Panc1 (cell line): ENCODE data around the gene ALX1. TPM values are rescaled to one million over a fixed set of nuclear protein-coding genes. Genes with fewer than 3 reads are reported as not detected.
"Not testable (repeated sequence)": the region's sequence is repeated elsewhere in the genome, so short reads cannot be mapped to it uniquely, and the experiment has no call there.

Source experiments
- ATAC-seq: fragments of 200-7000 bp; cut with Tn5 transposase; 2 replicates; pipeline ENCODE4 v1.9.1; 2020; ENCODE audit warnings: mild to moderate bottlenecking, moderate library complexity
- BruUV-seq: library from RNA; stranded (reverse); fragments of 400-500 nt; replicated peaks from 2 replicates; lab custom pipeline; 2021; lab: Mats Ljungman, UMichigan
- CTCF ChIA-PET: fragments of 300-600 bp; sonication (Branson Sonifier 250); formaldehyde crosslinking; loops from one replicate; lab custom pipeline; 2022; ENCODE audit warnings: antibody characterized with exemption; lab: Charles Lee
- POLR2A ChIA-PET: fragments of 300-600 bp; sonication (Branson Sonifier 250); formaldehyde crosslinking; loops from one replicate; lab custom pipeline; 2022; ENCODE audit warnings: antibody characterized with exemption; lab: Charles Lee
- DNase-seq: peaks from one replicate; pipeline ENCODE4 v3.0.0-alpha.2; 2010; ENCODE audit warnings: low read depth, low spot score
- H3K27ac ChIP-seq: 2 replicates; pipeline ENCODE4 v1.5.1; 2011; ENCODE audit warnings: mild to moderate bottlenecking, low read length, inconsistent platforms
- H3K27me3 ChIP-seq: fragments of 200-500 bp; sonication (Bioruptor generic); 2 replicates; pipeline ENCODE4 v1.6.0; 2014; ENCODE audit warnings: low read length, inconsistent platforms; ENCODE audit not compliant: control insufficient read depth, insufficient read depth
- H3K36me3 ChIP-seq: fragments of 200-500 bp; sonication (Bioruptor generic); 2 replicates; pipeline ENCODE4 v1.5.1; 2014; ENCODE audit warnings: inconsistent platforms, mild to moderate bottlenecking, low read length, moderate library complexity; ENCODE audit not compliant: control insufficient read depth, insufficient read depth
- H3K4me1 ChIP-seq: 2 replicates; pipeline ENCODE4 v1.5.1; 2011; ENCODE audit warnings: inconsistent platforms, mild to moderate bottlenecking, low read length, moderate library complexity; ENCODE audit not compliant: control insufficient read depth, insufficient read depth
- H3K4me3 ChIP-seq, 2 experiments: 2 replicates each; pipeline ENCODE4 v1.5.1; 2011 to 2012; ENCODE audit warnings: low read depth in 2 of 2, low read length in 2 of 2, mild to moderate bottlenecking in 2 of 2, inconsistent platforms in 1 of 2, moderate library complexity in 1 of 2
- H3K9me3 ChIP-seq: fragments of 200-500 bp; sonication (Bioruptor generic); 2 replicates; pipeline ENCODE4 v1.5.1; 2014; ENCODE audit warnings: low read depth, mild to moderate bottlenecking, inconsistent platforms, low read length, moderate library complexity; ENCODE audit not compliant: control insufficient read depth, insufficient read depth
- CTCF ChIP-seq: fragments of 450-650 bp; IDR thresholded peaks from 2 replicates; pipeline ENCODE4 v1.5.1; 2017; ENCODE audit warnings: mild to moderate bottlenecking
- POLR2AphosphoS5 ChIP-seq: IDR thresholded peaks from 2 replicates; pipeline ENCODE4 v1.6.1; 2012; ENCODE audit warnings: mild to moderate bottlenecking, low read depth, low read length, moderate library complexity
- SIN3A ChIP-seq: IDR thresholded peaks from 2 replicates; pipeline ENCODE4 v1.6.1; 2012; ENCODE audit warnings: low read depth, mild to moderate bottlenecking, low read length, moderate library complexity, borderline replicate concordance; ENCODE audit not compliant: insufficient read depth
- in situ Hi-C: cut with HindIII; loops from 2 replicates; pipeline ENCODE4 v1.10.0; 2016; ENCODE audit warnings: low sequenced_read_pairs, low pct_unique_long_range_greater_than_20kb
- intact Hi-C: fragments of 100-400 bp; cut with micrococcal nuclease; formaldehyde crosslinking; loops from one replicate; pipeline ENCODE4 v1.10.0; 2022; ENCODE audit not compliant: unreplicated experiment
- total RNA-seq: library from RNA; stranded (reverse); gene quantifications from one replicate; pipeline ENCODE4 v1.2.1, GENCODE V29; 2021; ENCODE audit not compliant: unreplicated experiment

Gene ALX1
- total RNA-seq, 1 experiment from 2014 or later, result 0.23 TPM

DNA sequence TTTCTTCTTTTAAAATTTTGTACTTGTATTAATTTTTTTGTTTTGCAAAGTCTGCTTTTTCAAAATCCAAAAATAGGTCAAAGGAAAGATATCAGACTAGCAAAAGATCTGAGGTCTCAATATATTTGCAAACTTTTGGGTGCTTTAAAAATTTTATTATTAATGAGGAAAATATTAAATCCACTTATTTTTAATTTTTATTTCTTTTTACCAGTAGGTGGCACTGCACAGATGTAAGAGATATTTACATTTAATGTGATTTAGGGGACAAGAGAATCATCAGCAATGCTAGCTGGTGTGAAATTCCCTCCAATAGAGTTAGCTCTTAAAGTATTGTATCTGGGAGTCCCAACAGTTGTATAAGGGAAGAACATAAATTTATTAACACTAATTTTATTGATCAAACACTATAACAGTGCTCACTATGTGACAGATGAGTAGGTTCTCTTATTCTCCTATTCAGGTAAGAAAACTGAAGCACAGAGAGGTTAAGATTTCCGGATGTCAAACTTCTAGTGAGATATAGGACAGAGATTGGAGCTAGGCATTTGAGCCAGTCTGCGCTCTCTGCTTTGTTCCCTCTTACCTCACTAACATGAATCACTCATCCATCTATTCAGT, 30.5 kb downstream of the ALX1 start:
- ChIA-PET POLR2A (no interaction called here), CTCF (no interaction called here)
- Histone ChIP-seq H3K36me3 (no peaks in the 10 kb centered on the region), H3K27ac (no peak overlapping the region), H3K4me1 (no peaks in the 10 kb centered on the region), H3K4me3 (no peak overlapping the region), H3K9me3 (no peaks in the 10 kb centered on the region), H3K27me3 (no peaks in the 10 kb centered on the region)
- no peak for ATAC-seq
- TF ChIP-seq POLR2AphosphoS5 (no peak), CTCF (peak; percentile 46; the same call in 1 of the 2 replicates)
- in situ Hi-C loops, result no loop called here
- intact Hi-C loops, result no loop called here
- DNase-seq, result no peak
- BruUV-seq, result no TSS peak

DNA sequence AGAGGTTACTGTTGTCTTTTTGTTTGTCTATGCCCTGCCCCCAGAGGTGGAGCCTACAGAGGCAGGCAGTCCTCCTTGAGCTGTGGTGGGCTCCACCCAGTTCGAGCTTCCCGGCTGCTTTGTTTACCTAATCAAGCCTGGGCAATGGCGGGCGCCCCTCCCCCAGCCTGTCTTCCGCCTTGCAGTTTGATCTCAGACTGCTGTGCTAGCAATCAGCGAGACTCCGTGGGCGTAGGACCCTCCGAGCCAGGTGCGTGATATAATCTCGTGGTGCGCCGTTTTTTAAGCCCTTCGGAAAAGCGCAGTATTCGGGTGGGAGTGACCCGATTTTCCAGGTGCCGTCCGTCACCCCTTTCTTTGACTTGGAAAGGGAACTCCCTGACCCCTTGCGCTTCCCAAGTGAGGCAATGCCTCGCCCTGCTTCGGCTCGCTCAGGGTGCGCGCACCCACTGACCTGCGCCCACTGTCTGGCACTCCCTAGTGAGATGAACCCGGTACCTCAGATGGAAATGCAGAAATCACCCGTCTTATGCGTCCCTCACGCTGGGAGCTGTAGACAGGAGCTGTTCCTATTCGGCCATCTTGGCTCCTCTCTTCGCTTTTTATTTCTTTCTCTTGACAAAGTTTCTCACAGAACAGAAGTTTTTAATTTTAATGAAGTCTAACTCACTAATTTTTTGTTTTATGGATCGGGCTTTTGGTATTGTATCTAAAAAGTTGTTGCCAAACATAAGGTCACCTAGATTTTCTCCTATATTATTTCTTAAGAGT, 38.0 kb downstream of the ALX1 start:
- POLR2A ChIA-PET, H3K36me3 ChIP-seq, H3K27ac ChIP-seq, H3K4me1 ChIP-seq, DNase-seq, CTCF ChIA-PET, H3K4me3 ChIP-seq, H3K27me3 ChIP-seq, ATAC-seq, in situ Hi-C loops, H3K9me3 ChIP-seq, intact Hi-C loops, BruUV-seq: not testable (repeated sequence)

DNA sequence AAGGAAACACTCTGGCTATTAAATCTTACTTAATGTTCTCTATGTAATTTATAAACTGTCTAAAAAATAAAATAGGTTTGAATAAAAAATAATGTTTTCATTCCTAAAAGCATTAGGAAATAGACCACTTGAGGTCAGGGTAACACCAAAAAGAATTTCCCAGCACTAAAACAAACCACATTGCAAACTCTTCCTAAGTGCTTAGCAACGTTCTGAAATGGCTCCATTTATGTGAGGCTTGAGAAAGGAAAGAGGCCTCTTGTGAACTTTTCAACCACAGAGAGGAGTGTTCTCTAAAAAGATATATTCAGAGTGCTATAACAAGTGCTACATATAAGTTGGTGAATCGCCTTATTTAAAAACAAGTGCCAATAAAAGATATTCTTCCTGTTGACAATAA, 42.7 kb downstream of the ALX1 start:
- POLR2A ChIA-PET, result no interaction called here
- BruUV-seq, result no TSS peak
- no peak for TF ChIP-seq POLR2AphosphoS5
- no peak for TF ChIP-seq CTCF
- TF ChIP-seq SIN3A, result no peak

More for the DNA sequence above, 42.7 kb downstream of the ALX1 start:
- Histone ChIP-seq H3K9me3 (no peaks in the 10 kb centered on the region), H3K4me1 (no peaks in the 10 kb centered on the region), H3K27me3 (no peaks in the 10 kb centered on the region), H3K4me3 (no peak overlapping the region), H3K27ac (no peak overlapping the region), H3K36me3 (no peaks in the 10 kb centered on the region)
- DNase-seq, result no peak
- intact Hi-C loops, result no loop called here
- no peak for ATAC-seq
- CTCF ChIA-PET, result no interaction called here
- in situ Hi-C loops, result no loop called here
